Measurements from ENCODE around the gene TRIM14.

The TRIM14 gene

GRCh38 chr9:98118640-98119601, at the start of gene TRIM14:
Gene TRIM14 (minus strand): TSS chr9:98119222. CDS start chr9:98119188, 34 bp downstream.
- DNase-seq: peak; percentile 67

DNA sequence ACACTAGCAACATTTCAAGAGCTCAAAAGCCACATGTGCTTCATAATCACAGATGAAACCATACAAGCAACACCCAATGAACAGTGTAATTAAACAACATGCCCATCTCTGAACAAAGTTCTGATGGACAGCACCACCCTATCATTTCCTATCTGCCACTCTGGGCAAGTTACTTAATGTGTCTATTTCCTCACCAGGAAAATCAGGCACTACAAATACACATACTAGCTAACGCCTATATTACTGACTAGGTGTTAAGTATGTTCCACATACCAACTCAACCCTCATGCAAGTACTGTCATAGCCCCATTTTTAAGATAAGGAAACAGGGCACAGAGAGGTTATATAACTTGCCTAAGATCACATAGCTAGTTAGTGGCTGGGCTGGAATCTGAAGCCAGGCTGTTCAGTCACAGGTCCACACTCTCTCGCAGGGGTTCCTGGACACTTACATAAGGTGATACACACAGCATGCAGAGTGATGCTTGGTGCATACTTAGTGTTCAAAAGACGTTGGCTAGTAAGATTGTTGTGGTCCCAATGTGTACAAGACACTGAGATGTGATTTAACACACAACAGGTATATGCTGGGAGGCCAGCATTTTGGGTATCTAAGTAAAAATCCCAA, 49.2 kb upstream of the TRIM14 start:
- DNase-seq: no peak

GRCh38 chr9:98164912-98165311, 45.9 kb upstream of the TRIM14 start:
- DNase-seq: no peak

DNA sequence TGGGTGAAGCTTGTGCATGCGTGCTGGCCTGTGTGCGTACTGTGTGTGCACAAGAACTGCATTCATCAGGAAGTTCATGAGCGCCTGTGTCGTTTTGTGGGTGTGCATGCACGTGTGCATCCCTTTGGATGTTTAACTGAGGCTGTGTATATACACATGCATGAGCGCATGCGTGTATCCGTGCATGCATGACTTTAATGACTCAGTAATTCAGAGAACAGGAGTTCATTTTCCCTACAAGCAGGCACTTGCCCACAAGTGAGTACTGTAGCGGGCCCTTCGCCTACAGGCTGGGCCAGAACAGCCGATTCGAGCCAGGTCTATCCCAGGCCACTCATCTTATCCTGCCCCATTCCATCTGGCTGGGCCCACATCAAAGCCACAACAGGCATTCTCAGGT, 43.6 kb upstream of the TRIM14 start:
- DNase-seq: no peak

DNA sequence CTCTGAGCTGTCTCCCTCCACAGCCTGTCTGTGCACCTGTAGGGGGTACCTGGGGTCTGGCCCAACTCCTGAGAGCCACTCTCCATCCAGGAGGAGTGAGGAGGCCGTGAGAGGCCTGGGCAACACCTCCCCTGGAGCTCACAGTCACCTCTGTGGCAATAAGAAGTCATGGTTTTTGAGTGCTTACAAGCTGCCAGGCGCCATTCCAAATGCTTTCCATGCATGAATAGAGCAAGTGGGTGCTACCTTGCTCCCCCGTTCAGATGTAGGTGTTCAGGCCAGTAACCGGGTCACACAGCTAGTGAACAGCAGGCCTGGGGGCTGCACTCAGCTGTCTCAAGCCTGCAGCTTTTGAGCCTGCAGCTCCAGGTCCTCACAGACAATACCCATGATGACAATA, 42.8 kb upstream of the TRIM14 start:
- no peak for DNase-seq

DNA sequence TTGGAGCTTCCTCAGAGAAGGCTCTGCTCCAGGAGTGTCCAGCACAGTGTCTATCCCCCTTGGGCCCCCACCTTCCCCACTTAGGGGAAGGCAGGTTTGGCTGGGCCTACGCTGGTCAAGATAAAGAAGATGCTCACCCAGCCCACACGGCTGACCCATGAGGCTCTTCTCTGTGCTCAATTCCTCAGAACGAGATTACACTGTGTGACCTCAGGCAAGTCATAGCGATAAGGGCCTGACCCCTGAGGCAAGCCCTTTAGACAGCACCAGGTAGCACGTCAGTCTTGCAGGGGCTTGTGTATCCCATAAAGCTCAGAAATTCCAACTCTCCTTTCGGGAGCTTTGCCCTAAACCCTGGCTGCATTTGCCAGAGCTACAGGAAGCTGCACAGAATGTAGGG, 40.8 kb upstream of the TRIM14 start:
- no peak for DNase-seq

- no peak for DNase-seq
Measured at GRCh38 chr9:98159301-98159700, 40.3 kb upstream of the TRIM14 start.

- no peak for DNase-seq
Measured at GRCh38 chr9:98158071-98158831, 39.2 kb upstream of the TRIM14 start.

- DNase-seq: no peak
Measured at GRCh38 chr9:98157372-98157771, 38.4 kb upstream of the TRIM14 start.

DNA sequence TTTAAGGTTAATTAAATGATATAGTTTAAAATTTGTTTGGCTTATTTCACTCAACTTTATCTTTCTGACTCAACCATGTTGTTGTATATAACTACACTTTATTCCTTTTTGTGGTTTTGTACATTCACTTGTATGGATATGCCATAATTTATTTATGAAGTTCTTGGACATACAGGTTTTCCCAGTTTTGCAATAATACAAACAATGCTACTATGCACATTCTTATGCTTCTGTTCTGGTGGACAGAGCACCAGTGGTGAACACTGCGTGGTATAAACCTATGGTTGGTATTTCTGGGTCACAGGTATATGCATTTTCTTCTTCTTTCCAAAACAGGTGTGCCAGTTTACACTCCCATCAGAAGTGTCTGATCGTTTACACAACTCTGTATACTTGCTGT, 35.7 kb upstream of the TRIM14 start:
- no peak for DNase-seq

DNA sequence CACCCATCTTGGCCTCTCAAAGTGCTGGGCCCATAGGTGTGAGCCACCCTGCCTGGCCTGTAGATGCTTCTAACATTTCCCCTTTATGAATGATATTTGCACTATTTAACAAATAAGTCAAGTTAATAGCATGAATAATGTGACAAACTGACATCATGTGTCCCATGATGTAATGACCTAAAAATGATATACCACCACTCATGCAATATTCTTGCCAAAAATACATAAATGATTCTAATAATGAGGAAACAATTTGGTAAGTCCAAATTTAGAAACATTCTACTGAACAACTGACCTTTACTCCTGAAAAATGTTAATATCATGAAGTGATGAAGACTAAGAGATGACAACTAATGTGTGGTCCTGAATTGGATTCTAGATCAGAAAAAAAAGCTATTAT, 33.5 kb upstream of the TRIM14 start:
- no peak for DNase-seq

GRCh38 chr9:98150721-98151120, 31.7 kb upstream of the TRIM14 start:
- DNase-seq: no peak

DNA sequence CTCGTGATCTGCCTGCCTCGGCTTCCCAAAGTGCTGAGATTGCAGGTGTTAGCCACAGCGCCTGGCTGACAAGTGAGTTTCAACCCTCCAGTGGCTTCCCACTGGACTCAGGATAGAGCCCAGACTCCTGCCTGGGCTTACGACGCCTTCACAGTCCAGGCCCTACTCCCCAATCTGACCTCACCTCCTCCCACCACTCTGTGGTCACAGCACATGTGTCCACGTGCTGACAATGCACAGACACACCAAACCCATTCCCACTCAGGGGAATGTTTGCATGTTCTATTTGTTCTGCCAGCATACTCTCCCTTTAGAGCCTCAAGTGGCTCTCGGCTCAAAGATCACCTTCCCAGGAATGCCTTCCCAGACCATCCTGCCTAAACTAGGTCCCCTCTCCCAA, 31.1 kb upstream of the TRIM14 start:
- no peak for DNase-seq

DNA sequence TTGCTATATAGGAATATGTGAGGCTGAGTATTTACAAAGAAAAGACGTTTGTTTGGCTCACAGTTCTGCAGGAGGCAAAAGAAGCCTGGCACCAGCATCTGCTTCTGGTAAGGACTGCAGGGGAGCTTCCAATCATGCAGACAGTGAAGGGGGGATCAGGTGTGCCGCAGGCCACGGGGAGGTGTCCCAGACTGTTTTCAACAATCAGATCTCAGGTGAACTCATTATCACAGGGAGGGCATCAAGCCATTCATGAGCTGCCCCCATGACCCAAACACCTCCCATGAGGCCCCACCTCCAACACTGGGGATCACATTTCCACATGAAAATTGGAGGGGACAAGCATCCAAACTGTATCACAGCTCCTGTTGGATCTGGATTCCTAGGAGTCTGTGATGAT, 30.4 kb upstream of the TRIM14 start:
- no peak for DNase-seq

GRCh38 chr9:98148486-98148885, 29.5 kb upstream of the TRIM14 start:
- DNase-seq: no peak

DNA sequence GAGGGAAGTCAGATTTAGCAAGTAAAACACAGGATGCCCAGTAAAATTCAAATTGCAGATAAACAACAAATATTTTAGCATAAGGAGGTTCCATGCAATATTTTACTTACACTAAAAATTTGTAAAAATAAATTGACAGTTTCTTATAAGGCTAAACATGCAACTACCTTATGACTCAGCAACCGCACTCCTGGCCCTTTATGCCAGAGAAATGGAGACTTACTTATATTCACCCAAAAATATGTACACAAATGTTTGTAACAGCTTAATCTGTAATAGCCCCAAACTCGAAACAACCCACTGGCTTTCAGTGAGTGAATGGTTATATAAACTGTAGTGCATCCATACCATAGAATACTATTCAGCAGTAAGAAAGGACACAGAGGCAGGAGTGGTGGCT, 28.6 kb upstream of the TRIM14 start:
- DNase-seq: no peak

DNA sequence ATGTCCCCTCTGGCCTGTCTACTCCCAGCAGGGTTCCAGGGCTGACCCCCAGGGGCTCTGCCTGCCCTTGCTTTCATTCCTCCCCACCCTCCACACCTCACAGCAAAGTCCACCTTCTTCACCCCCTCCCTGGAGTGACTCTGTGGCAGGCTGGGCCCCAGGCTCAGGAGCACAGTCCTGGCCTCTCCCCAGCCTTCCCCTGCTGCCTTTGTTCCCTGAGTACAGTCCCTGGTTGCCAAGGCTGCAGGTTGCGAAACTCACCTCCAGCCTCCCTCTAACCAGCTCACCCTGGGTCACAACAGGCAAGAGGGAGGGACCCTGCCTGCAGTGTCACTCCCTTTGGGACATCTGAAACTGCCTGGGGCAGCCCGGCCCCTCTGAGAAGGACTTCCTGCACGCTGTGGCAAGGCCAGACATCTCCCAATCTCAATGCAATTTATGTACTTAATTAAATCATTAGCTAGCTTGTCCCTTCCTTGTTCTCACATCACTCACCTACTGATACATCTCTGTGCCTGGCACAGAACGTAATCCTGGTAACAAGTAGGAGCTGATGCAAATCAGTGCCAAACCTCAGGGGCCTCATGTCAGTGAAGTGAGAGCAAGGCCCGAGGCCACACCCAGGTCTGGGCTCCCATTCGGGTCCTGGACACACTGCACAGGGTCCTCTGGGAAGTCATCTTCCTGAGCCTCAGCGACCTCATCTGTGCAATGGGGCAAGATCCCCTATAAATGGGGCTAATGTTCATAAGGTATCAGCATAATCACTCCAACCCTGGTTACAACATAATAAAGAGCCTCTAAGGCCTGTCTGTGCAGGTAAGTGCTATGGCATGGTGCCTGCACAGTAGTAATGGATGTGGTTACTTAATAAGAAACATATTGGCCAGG, 27.3 kb upstream of the TRIM14 start:
- no peak for DNase-seq

GRCh38 chr9:98144631-98145030, 25.6 kb upstream of the TRIM14 start:
- no peak for DNase-seq

- no peak for DNase-seq
Measured at GRCh38 chr9:98144076-98144475, 25.1 kb upstream of the TRIM14 start.

- no peak for DNase-seq
Measured at GRCh38 chr9:98142925-98143481, 24.0 kb upstream of the TRIM14 start.

DNA sequence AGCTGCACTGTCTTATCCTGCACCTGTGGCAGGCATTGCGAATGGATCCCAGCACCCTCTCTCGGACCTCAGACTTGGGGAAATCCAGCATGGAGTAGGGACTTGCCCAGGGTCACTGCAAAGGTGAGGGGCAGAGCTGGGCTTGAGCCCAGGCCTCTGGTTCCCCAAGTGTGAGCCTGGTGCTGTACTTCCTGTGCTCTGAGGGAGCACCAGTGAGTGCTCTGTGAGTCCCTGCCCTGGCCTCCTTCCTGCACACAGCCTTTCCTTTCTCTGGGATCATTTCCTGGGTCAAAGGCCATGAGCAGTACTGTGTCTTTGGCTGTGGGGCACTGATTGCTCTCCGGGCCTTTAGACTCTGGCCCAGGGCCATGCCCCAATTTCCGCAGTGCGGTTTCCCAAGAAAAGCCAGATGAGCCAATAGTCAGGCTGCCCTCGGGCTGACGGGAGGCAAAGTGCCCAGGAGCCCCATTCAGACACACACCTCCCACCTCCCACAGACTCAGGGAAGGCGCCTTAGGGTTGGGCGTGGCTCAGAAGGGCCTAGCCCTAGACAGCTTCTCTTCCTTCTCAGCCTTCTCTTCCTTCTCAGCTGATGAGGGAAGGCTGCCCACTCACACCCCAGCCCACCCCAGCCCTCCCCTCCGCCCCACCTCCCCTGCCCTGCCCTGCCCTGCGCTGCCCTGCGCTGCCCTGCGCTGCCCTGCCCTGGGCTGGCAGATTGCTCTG, 23.3 kb upstream of the TRIM14 start:
- no peak for DNase-seq

Measured in CD4-positive, alpha-beta T cell treated with Interleukin-17A for 4 hours (primary cell).